ENCODE measurements around the gene POU3F3.

The POU3F3 gene

GRCh38 chr2:104863146-104863467 lies 9.2 kb downstream of the POU3F3 start:
- H3K36me3 ChIP-seq (ENCODE audit: control insufficient read depth, insufficient read depth, low read length) = no peaks in the 10 kb centered on the region
- no peak for TF ChIP-seq CTCF (IDR thresholded peaks at IDR 0.05)
- no peak overlapping the region for H3K27ac ChIP-seq
- peaks cover 23% of the 10 kb centered on the region for H3K27me3 ChIP-seq (ENCODE audit: control insufficient read depth, insufficient read depth, low read length)
- no peak overlapping the region for H3K4me3 ChIP-seq (ENCODE audit: low read depth, low read length)
- H3K9me3 ChIP-seq (ENCODE audit: control insufficient read depth, low read length) = no peaks in the 10 kb centered on the region
- no peaks in the 10 kb centered on the region for H3K4me1 ChIP-seq
- no peak overlapping the region for H3K4me2 ChIP-seq (ENCODE audit: low read length)
- H2AFZ ChIP-seq = no peak overlapping the region
- H3K9ac ChIP-seq = no peak overlapping the region
- no peaks in the 10 kb centered on the region for H3K79me2 ChIP-seq

- Histone ChIP-seq H3K4me2 (ENCODE audit: low read length) (no peak overlapping the region), H3K79me2 (no peaks in the 10 kb centered on the region), H3K4me1 (no peaks in the 10 kb centered on the region), H3K27me3 (ENCODE audit: control insufficient read depth, insufficient read depth, low read length) (peaks cover 26% of the 10 kb centered on the region), H2AFZ (no peak overlapping the region), H3K4me3 (ENCODE audit: low read depth, low read length) (no peak overlapping the region), H3K27ac (no peak overlapping the region), H3K9me3 (ENCODE audit: control insufficient read depth, low read length) (no peaks in the 10 kb centered on the region), H3K36me3 (ENCODE audit: control insufficient read depth, insufficient read depth, low read length) (no peaks in the 10 kb centered on the region), H3K9ac (no peak overlapping the region)
- TF ChIP-seq CTCF (IDR thresholded peaks at IDR 0.05) = no peak
These were observed 9.8 kb downstream of the POU3F3 start for GRCh38 chr2:104863468-104864279.

GRCh38 chr2:104864280-104865095 lies 10.6 kb downstream of the POU3F3 start:
- Histone ChIP-seq H3K9me3 (ENCODE audit: control insufficient read depth, low read length) (no peaks in the 10 kb centered on the region), H3K4me2 (ENCODE audit: low read length) (no peak overlapping the region), H3K79me2 (no peaks in the 10 kb centered on the region), H3K4me1 (no peaks in the 10 kb centered on the region), H3K27ac (no peak overlapping the region), H3K4me3 (ENCODE audit: low read depth, low read length) (no peak overlapping the region), H2AFZ (no peak overlapping the region), H3K36me3 (ENCODE audit: control insufficient read depth, insufficient read depth, low read length) (no peaks in the 10 kb centered on the region), H3K9ac (no peak overlapping the region), H3K27me3 (ENCODE audit: control insufficient read depth, insufficient read depth, low read length) (peaks cover 22% of the 10 kb centered on the region)
- no peak for TF ChIP-seq CTCF (IDR thresholded peaks at IDR 0.05)

- H3K79me2 ChIP-seq = no peaks in the 10 kb centered on the region
- no peak overlapping the region for H3K4me3 ChIP-seq (ENCODE audit: low read depth, low read length)
- no peak overlapping the region for H3K9ac ChIP-seq
- H3K27me3 ChIP-seq (ENCODE audit: control insufficient read depth, insufficient read depth, low read length) = peaks cover 22% of the 10 kb centered on the region
- no peak for TF ChIP-seq CTCF (IDR thresholded peaks at IDR 0.05)
- H3K4me2 ChIP-seq (ENCODE audit: low read length) = no peak overlapping the region
- no peak overlapping the region for H2AFZ ChIP-seq
- no peaks in the 10 kb centered on the region for H3K36me3 ChIP-seq (ENCODE audit: control insufficient read depth, insufficient read depth, low read length)
- H3K4me1 ChIP-seq = no peaks in the 10 kb centered on the region
- no peaks in the 10 kb centered on the region for H3K9me3 ChIP-seq (ENCODE audit: control insufficient read depth, low read length)
- no peak overlapping the region for H3K27ac ChIP-seq
These were observed 11.2 kb downstream of the POU3F3 start for GRCh38 chr2:104865096-104865470.

Data from parathyroid adenoma (tissue), 2 donors.